HPDE6-E6E7 (cell line): Measurements from ENCODE around the gene RCSD1.
A peak's percentile ranks its signal among the peaks of the same experiment; 100 is the strongest.

ENCODE experiments used
- DNase-seq: peaks from one replicate; pipeline ENCODE4 v3.0.0; 2011; ENCODE audit warnings: missing footprints; ENCODE audit errors: extremely low spot score

Gene RCSD1

GRCh38 chr1:167642501-167642826 is 12.4 kb downstream of the RCSD1 start:
- no peak for DNase-seq

GRCh38 chr1:167643441-167643840 is 13.4 kb downstream of the RCSD1 start:
- no peak for DNase-seq

GRCh38 chr1:167644551-167644950 is 14.5 kb downstream of the RCSD1 start:
- DNase-seq, result no peak

- no peak for DNase-seq
Observed at GRCh38 chr1:167645140-167645541, 15.1 kb downstream of the RCSD1 start.

GRCh38 chr1:167645625-167646414 is 15.8 kb downstream of the RCSD1 start:
- DNase-seq, result no peak

GRCh38 chr1:167648252-167648849 is 18.3 kb downstream of the RCSD1 start:
- DNase-seq, result no peak

GRCh38 chr1:167648978-167649744 is 19.1 kb downstream of the RCSD1 start:
- DNase-seq, result no peak

GRCh38 chr1:167650269-167651160 is 20.5 kb downstream of the RCSD1 start:
- DNase-seq, result no peak

GRCh38 chr1:167651161-167651693 is 21.2 kb downstream of the RCSD1 start:
- no peak for DNase-seq

- DNase-seq, result no peak
Observed at GRCh38 chr1:167654975-167655575, 25.0 kb downstream of the RCSD1 start.

- DNase-seq, result no peak
Observed at GRCh38 chr1:167656657-167657056, 26.6 kb downstream of the RCSD1 start.

- DNase-seq, result no peak
Observed at GRCh38 chr1:167658574-167659328, 28.7 kb downstream of the RCSD1 start.

- DNase-seq, result no peak
Observed at GRCh38 chr1:167659450-167659849, 29.4 kb downstream of the RCSD1 start.

- DNase-seq, result no peak
Observed at GRCh38 chr1:167659881-167660280, 29.8 kb downstream of the RCSD1 start.

GRCh38 chr1:167661527-167662426 is 31.7 kb downstream of the RCSD1 start:
- peak; percentile 62 for DNase-seq

GRCh38 chr1:167663002-167663772 is 33.2 kb downstream of the RCSD1 start:
- peak; percentile 99 for DNase-seq

GRCh38 chr1:167665469-167665868 is 35.4 kb downstream of the RCSD1 start:
- no peak for DNase-seq

GRCh38 chr1:167666416-167666815 is 36.4 kb downstream of the RCSD1 start:
- DNase-seq, result peak; percentile 52

GRCh38 chr1:167667536-167667935 is 37.5 kb downstream of the RCSD1 start:
- no peak for DNase-seq
